NCI-H2171 treated with DMSO at 0.1 percent for 48 hours (cell line): Measurements from ENCODE around the gene PTPN11.
"Not testable (repeated sequence)": the region's sequence is repeated elsewhere in the genome, so short reads cannot be mapped to it uniquely, and the experiment has no call there.

ENCODE experiments used
- DNase-seq: peaks from one replicate; lab custom pipeline; 2025; lab: John Stamatoyannopoulos, UW

The PTPN11 gene

DNA sequence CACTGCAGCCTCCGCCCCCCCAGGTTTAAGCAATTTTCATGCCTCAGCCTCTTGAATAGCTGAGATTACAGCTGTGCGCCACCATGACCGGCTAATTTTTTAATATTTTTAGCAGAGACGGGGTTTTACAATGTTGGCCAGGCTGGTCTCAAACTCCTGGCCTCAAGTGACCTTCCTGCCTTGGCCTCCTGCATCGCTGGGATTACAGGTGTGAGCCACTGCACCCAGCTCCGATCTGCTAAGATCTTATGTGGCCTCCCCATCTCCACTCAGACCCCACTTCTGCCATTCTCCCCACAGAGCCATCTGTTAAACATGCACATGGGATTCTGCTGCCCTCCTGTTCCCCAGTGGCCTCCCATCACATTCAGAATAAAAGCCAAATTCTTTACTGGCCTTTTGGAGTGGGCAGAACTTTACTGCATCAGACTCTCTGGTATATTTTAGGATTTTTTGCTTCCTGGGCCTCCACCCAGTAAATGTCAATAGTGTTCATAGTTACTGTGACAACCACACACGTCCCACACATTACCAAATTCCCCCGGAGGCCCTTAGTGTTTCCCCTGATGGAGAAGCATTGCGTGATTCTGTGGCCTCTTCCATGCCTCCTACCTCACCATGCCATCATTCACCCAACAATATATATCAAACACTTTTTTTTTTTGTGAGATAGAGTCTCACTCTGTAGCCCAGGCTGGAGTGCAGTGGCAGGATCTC lies 96.3 kb downstream of the PTPN11 start:
- DNase-seq: no peak

GRCh38 chr12:112515868-112516267 lies 97.1 kb downstream of the PTPN11 start:
- DNase-seq: no peak

GRCh38 chr12:112517730-112518364 lies 99.1 kb downstream of the PTPN11 start:
- no peak for DNase-seq

DNA sequence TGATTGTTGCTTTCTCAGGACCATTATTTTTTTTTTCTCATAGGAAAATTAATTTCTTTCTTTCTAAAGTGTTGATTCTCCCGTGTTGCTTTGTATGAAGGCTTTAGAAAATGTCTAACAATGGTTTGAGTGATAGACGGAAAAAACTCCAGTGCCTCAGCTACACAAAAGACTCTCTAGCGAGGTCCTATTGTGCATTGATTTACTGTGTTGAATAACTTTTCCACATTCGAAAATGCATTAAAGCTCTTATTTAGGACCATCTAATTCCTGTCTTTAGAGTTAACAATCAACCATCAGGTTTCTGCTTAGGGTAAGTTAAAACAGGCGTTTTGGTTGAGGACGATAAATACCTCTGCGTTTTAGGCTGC lies 99.6 kb downstream of the PTPN11 start:
- DNase-seq: no peak

DNA sequence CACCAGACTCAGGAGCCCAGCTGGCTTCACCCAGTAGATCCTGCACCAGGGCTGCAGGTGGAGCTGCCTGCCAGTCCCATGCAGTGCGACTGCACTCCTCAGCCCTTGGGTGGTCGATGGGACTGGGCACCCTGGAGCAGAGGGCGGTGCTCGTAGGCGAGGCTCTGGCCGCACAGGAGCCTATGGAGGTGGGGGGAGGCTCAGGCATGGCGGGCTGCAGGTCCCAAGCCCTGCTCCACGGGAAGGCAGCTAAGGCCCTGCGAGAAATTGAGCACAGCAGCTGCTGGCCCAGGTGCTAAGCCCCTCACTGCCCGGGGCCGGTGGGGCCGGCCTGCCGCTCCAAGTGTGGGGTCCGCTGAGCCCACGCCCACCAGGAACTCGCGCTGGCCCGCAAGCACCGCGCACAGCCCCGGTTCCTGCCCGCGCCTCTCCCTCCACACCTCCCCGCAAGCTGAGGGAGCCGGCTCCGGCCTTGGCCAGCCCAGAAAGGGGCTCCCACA lies 101.1 kb downstream of the PTPN11 start:
- DNase-seq: not testable (repeated sequence)

DNA sequence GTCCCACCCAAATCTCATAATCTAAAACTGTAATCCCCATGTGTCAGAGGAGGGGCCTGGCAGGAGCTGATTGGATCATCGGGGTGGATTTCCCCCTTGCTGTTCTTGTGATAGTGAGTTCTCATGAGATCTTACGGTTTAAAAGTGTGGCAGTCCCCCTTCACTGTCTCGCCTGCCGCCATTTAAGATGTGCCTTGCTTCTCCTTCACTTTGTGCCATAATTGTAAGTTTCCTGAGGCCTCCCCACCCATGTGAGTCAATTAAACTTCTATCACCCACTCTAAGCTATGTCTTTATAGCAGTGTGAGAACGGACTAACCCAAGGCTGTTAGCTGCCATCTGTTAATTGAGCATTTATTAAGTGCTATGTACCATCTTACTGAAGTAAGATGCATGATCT lies 105.1 kb downstream of the PTPN11 start:
- DNase-seq: no peak

- no peak for DNase-seq
Observed at GRCh38 chr12:112524269-112524668, 105.5 kb downstream of the PTPN11 start.

DNA sequence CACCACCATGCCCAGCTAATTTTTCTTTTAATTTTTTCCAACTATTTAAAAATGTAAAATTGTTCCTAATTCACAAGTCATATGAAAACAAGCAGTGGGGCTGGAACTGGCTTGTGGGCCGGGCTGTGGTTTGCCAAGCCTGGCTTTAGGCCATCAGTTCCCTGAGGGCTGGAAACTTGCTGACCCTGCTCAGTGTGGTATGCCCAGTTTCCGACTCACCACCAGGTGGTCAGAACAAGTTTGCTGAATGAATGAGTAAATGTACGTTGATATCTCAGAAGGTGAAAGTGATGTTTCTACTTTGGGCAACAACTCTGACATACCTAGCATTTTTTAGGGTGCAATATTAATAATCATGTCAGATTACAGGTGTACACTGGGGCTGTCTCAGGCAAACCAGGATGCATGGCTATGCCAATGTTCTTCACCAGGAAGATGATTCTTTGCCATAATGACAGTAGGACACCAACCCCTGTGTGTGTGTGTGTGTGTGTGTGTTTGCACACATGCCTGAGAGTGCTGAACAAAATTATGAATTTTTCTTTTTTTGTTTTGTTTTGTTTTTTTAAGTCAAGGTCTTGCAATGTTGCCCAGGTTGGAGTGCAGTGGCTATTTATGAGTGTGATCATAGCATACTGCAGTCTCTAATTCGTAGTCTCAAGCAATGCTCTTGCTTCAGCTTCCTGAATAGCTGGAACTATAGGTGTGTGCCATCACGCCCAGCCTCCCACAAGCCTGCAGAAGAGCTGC lies 106.1 kb downstream of the PTPN11 start:
- no peak for DNase-seq

GRCh38 chr12:112525426-112525809 lies 106.7 kb downstream of the PTPN11 start:
- DNase-seq: no peak

GRCh38 chr12:112527082-112527481 lies 108.3 kb downstream of the PTPN11 start:
- no peak for DNase-seq

DNA sequence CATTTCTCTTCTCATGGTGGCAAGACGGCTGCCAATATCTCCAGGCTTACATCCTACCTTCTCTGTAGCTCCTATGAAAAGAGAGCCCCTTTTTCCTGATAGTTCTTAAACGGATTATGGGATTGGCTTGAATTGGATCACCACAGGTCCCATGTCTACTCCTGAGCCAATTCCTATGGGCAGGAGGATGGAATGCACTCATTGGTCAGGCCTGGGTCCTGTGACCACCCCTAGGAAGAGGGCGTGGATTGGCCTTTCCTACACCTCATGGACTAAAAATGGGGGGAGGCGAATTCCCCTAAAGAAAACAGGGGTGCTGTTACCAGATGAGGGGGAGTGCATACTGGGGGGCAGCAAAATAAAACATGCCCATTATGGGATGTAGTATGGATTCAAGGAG lies 108.8 kb downstream of the PTPN11 start:
- DNase-seq: no peak

DNA sequence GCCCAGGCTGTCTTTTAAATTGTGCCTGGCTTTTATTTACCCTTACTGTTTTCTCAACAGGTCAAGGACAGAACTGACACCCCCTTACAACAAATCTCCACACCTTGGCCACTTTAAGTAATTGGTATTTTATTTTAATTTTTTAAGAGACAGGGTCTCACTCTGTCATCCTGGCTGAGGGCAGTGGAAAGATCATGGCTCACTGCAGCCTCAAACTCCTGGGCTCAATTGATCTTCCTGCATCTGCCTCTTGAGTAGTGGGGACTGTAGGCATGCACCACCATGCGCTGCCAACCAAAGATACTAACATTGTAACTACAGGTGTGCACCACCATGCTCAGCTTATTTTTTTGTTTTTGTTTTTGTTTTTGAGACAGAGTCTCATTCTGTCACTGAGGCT lies 109.8 kb downstream of the PTPN11 start:
- DNase-seq: no peak

GRCh38 chr12:112530941-112531340 lies 112.2 kb downstream of the PTPN11 start:
- no peak for DNase-seq

DNA sequence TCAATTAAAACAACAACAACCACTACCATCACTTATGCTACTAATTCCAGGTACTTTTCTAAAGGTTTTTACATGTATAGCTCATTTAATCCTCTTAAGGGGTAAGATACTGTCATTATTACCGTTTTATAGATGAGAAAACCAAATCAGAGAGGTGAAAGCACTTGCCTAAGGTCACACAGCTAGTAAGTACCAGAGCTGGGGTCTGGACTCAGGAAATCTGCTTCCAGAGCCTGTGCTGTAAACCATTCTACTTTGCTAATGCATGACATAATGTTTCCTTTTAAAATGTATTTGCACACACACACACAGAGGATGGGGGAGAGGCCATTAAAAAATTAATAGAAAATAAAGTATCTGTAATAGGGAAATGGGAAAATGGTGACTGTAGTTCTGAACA lies 113.4 kb downstream of the PTPN11 start:
- DNase-seq: no peak

- no peak for DNase-seq
Observed at GRCh38 chr12:112533528-112533927, 114.8 kb downstream of the PTPN11 start.

DNA sequence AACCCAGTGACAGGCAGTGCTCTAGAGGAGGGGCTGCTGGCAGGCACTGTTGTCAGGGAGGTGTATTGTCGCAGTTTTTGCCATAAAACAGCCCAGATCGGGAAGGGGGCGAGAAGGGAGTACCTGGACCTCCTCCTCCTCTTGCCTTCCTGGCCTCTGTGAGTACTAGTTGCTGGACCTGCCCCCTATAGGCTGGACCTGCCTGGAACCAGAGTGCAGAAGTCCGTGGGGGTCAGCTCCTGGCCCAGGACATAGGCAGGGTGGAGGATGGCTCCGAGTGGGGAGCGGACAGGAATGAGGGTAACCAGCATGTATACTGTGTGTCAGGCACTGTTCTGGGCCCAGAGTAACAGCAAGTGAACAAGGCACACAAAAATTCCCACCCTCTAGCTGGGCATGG lies 116.3 kb downstream of the PTPN11 start:
- no peak for DNase-seq

DNA sequence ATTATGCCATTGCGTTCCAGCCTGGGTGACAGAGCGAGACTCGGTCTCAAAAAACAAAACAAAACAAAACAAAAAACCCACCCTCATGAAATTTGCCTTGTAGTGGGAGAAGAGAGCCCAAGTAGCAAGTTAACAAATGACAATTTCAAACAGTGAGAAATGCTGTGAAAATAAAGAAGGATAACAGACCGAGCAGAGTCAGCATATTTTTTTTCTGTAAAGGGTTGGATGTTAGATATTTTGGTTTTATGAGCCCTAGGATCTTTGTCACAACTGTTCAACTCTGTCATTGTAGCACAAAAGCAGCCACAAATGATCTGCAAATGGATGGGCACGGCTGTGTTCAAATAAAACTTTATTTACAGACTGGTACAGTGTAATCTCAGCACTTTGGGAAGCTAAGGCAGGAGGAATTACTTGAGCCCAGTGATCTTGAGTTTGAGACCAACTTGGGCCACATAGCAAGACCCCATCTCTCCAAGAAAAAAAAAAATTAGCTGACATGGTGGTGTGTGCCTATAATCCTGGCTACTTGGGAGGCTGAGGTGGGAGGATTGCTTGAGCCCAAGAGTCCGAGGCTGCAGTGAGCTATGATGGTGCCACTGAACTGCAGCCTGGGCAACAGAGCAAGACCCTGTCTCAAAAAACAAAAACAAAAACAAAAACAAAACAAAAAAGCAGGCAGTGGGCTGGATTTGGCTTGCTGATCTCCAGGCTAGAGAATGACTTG lies 117.1 kb downstream of the PTPN11 start:
- no peak for DNase-seq

DNA sequence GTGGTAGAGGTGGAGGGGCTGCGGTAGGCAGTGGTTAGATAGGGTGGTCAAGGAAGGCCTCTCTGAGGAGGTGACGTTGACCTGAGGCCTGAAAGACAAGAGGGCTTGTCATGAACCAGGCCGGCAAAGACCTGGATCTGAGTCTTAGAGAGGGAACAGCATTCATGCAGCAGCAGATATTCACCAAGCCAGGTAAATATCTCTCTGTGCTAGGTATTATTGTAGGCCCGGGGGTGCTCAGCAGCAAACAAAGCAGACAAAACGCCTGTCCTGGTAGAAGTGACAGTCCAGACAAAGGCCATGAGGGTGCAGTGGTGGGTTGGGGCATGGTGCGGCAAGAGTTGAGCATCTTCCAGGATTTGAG lies 117.6 kb downstream of the PTPN11 start:
- DNase-seq: no peak

- no peak for DNase-seq
Observed at GRCh38 chr12:112537710-112538396, 119.1 kb downstream of the PTPN11 start.

GRCh38 chr12:112538740-112539139 lies 120.0 kb downstream of the PTPN11 start:
- no peak for DNase-seq

- no peak for DNase-seq
Observed at GRCh38 chr12:112539221-112539620, 120.5 kb downstream of the PTPN11 start.

DNA sequence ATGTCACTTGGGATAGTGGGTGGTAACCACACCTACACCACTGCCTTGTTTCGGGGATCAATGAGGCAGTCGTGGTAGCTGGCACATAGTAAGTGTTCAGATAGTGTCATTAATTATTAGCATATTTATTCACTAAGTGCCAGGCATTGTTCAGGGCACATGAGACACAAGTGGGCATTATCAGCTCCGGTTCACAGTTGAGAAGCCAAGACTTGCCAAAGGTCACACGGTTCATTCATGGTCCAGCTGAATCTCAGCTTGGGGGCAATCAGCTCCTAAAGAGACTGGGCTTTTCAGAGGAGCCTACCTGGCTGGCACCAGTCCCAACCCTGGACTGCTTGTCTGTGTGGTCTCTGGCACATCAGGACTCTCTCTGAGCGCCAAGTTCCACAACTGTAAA lies 121.3 kb downstream of the PTPN11 start:
- DNase-seq: no peak
